Measurements from ENCODE around the gene MOSPD2. TPM values are rescaled to one million over a fixed set of nuclear protein-coding genes. Genes with fewer than 3 reads are reported as not detected.

MOSPD2 gene
- total and polyA plus RNA-seq, 2 of the 8 experiments (the other 6 are each of a cell fraction or from before 2014, with no cell fraction given), result 4.5 to 12.1 TPM

- Histone ChIP-seq H3K23me2 (ENCODE audit: low read depth, low read length) (no peaks in the 10 kb centered on the region), H3K4me1 (replicated peaks in 1 of 4; ENCODE audit: control insufficient read depth in 3 of 4, insufficient read depth in 4 of 4, low read length in 3 of 4) (no peaks in the 10 kb centered on the region), H2BK15ac (ENCODE audit: low read length) (no peak overlapping the region), H2AFZ (ENCODE audit: low read length) (no peak overlapping the region), H4K91ac (replicated peaks; ENCODE audit: insufficient read length, low read length) (no peak overlapping the region), H3K4me3 (ENCODE audit: extremely low read depth in 1 of 4, insufficient read depth in 2 of 4, low read depth in 3 of 4, low read length in 4 of 4) (no peak overlapping the region), H2BK120ac (replicated peaks; ENCODE audit: low read depth, low read length) (no peak overlapping the region), H2BK5ac (ENCODE audit: low read depth, low read length) (no peak overlapping the region), H4K5ac (ENCODE audit: insufficient read length, low read depth, low read length) (no peak overlapping the region), H3K9ac (replicated peaks in 1 of 4; ENCODE audit: extremely low read depth in 1 of 4, low read depth in 3 of 4, low read length in 3 of 4) (no peak overlapping the region), H3K9me3 (ENCODE audit: insufficient read depth in 2 of 2, low read depth in 1 of 2, low read length in 1 of 2) (no peaks in the 10 kb centered on the region), H2BK12ac (ENCODE audit: low read depth, low read length) (no peak overlapping the region), H3K14ac (ENCODE audit: insufficient read length) (no peak overlapping the region), H3K4me2 (ENCODE audit: insufficient read depth in 1 of 2, low read depth in 2 of 2, low read length in 2 of 2) (no peak overlapping the region), H3K27me3 (replicated peaks in 1 of 4; ENCODE audit: control insufficient read depth in 3 of 4, extremely low read depth in 1 of 4, insufficient read depth in 3 of 4, low read length in 3 of 4) (no peaks in the 10 kb centered on the region), H3K36me3 (ENCODE audit: control insufficient read depth in 2 of 4, insufficient read depth in 4 of 4, low read length in 3 of 4) (peaks cover 0 to 10% (median 2%) of the 10 kb centered on the region in 4 experiments; a peak in 2 of 8 replicates), H3K23ac (ENCODE audit: insufficient read length) (no peak overlapping the region), H3K27ac (ENCODE audit: low read depth, low read length) (no peak overlapping the region), H3K4ac (replicated peaks; ENCODE audit: insufficient read length, low read depth, low read length) (no peak overlapping the region), H2AK5ac (ENCODE audit: low read depth, low read length) (no peak overlapping the region), H4K8ac (ENCODE audit: extremely low read depth, insufficient read depth, low read length) (no peak overlapping the region), H4K20me1 (replicated peaks in 1 of 2; ENCODE audit: control insufficient read depth in 1 of 2, insufficient read depth in 2 of 2, low read length in 2 of 2) (no peaks in the 10 kb centered on the region), H3K79me1 (ENCODE audit: low read depth, low read length) (no peaks in the 10 kb centered on the region), H3K79me2 (ENCODE audit: control insufficient read depth in 1 of 2, insufficient read depth in 2 of 2, low read length in 2 of 2) (no peaks in the 10 kb centered on the region), H3K56ac (replicated peaks; ENCODE audit: insufficient read length, low read depth, low read length) (no peak overlapping the region), H3K18ac (ENCODE audit: extremely low read depth, low read length) (no peak overlapping the region), H2BK20ac (ENCODE audit: low read length) (no peak overlapping the region)
- POLR2A ChIA-PET (ENCODE audit: partially characterized antibody), result no interaction called here
- DNase-seq (ENCODE audit: low read depth in 1 of 2, low spot score in 2 of 2) (no peak), FAIRE-seq (no peak)
- CTCF ChIA-PET (ENCODE audit: partially characterized antibody), result no interaction called here
- TF ChIP-seq E2F6 (IDR thresholded peaks at IDR 0.05) (no peak), TEAD4 (IDR thresholded peaks at IDR 0.05; ENCODE audit: low read depth, low read length) (no peak), EP300 (IDR thresholded peaks at IDR 0.05; ENCODE audit: borderline replicate concordance in 1 of 2, low read depth in 2 of 2, low read length in 2 of 2) (no peak), JUN (IDR thresholded peaks at IDR 0.05; ENCODE audit: low read depth, low read length) (no peak)
These were observed 40.6 kb upstream of the MOSPD2 start for GRCh38 chrX:14832586-14832985.

Measured in H1 (cell line).